OCI-LY7 (cell line): ENCODE data around the gene ZBTB44. TPM values are rescaled to one million over a fixed set of nuclear protein-coding genes. Genes with fewer than 3 reads are reported as not detected.
"Not testable (repeated sequence)": the region's sequence is repeated elsewhere in the genome, so short reads cannot be mapped to it uniquely, and the experiment has no call there.

Experiments used
- BruUV-seq: library from RNA; stranded (reverse); fragments of 400-500 nt; replicated peaks from 2 replicates; lab custom pipeline; 2021; lab: Mats Ljungman, UMichigan
- CTCF ChIA-PET: fragments of 300-600 bp; sonication (Branson Sonifier 250); formaldehyde crosslinking; loops from one replicate; lab custom pipeline; 2022; ENCODE audit warnings: antibody characterized with exemption; ENCODE audit not compliant: unreplicated experiment; lab: Charles Lee
- POLR2A ChIA-PET: fragments of 300-600 bp; sonication (Branson Sonifier 250); formaldehyde crosslinking; loops from one replicate; lab custom pipeline; 2022; ENCODE audit warnings: antibody characterized with exemption; lab: Charles Lee
- DNase-seq: peaks from one replicate; pipeline ENCODE4 v3.0.0-alpha.2; 2015; ENCODE audit warnings: low spot score
- H2AFZ ChIP-seq: fragments of 200-600 bp; sonication (generic), shearing (Covaris generic); 2 replicates; pipeline ENCODE4 v1.6.1; 2014; ENCODE audit warnings: mild to moderate bottlenecking, antibody characterized with exemption, low read length, moderate library complexity
- H3K27ac ChIP-seq: fragments of 200-600 bp; sonication (generic); 2 replicates; pipeline ENCODE4 v1.5.1; 2014; ENCODE audit warnings: mixed run types, low read depth, mild to moderate bottlenecking, moderate library complexity, low read length, inconsistent platforms; ENCODE audit not compliant: poor library complexity, severe bottlenecking
- H3K36me3 ChIP-seq: fragments of 200-600 bp; sonication (generic); 2 replicates; pipeline ENCODE4 v1.6.1; 2014; ENCODE audit warnings: mild to moderate bottlenecking, antibody characterized with exemption, low read length, moderate library complexity, mixed read lengths; ENCODE audit not compliant: insufficient read depth
- H3K4me1 ChIP-seq: fragments of 200-600 bp; sonication (generic); 2 replicates; pipeline ENCODE4 v1.5.1; 2014; ENCODE audit warnings: mild to moderate bottlenecking, low read length; ENCODE audit not compliant: insufficient read depth, poor library complexity, severe bottlenecking
- H3K4me2 ChIP-seq: fragments of 200-600 bp; sonication (generic); 2 replicates; pipeline ENCODE4 v1.6.1; 2014; ENCODE audit warnings: mild to moderate bottlenecking, low read length
- H3K4me3 ChIP-seq: fragments of 200-600 bp; sonication (generic); 2 replicates; pipeline ENCODE4 v1.5.1; 2014; ENCODE audit warnings: mild to moderate bottlenecking, low read depth, low read length; ENCODE audit not compliant: poor library complexity, severe bottlenecking
- H3K79me2 ChIP-seq: fragments of 200-600 bp; sonication (generic); 2 replicates; pipeline ENCODE4 v1.6.1; 2016; ENCODE audit warnings: low read depth, mild to moderate bottlenecking, low read length, moderate library complexity, mixed read lengths; ENCODE audit not compliant: insufficient read depth
- H3K9me2 ChIP-seq: fragments of 200-600 bp; sonication (generic); 2 replicates; pipeline ENCODE4 v1.6.1; 2016; ENCODE audit warnings: mild to moderate bottlenecking, low read length, mixed read lengths; ENCODE audit not compliant: insufficient read depth
- H3K9me3 ChIP-seq: fragments of 200-600 bp; sonication (generic); 2 replicates; pipeline ENCODE4 v1.6.1; 2014; ENCODE audit warnings: mild to moderate bottlenecking, mixed run types, low read length, mixed read lengths
- H4K20me1 ChIP-seq: fragments of 200-600 bp; sonication (generic); 2 replicates; pipeline ENCODE4 v1.6.1; 2014; ENCODE audit warnings: mild to moderate bottlenecking, antibody characterized with exemption, low read length, moderate library complexity, mixed read lengths; ENCODE audit not compliant: insufficient read depth
- EZH2phosphoT487 ChIP-seq: fragments of 200-600 bp; sonication (generic); IDR thresholded peaks from 2 replicates; pipeline ENCODE4 v1.6.1; 2018; ENCODE audit warnings: low read depth, borderline replicate concordance, mild to moderate bottlenecking, mixed run types, antibody characterized with exemption, low read length, moderate library complexity, mixed read lengths
- intact Hi-C: fragments of 100-400 bp; cut with micrococcal nuclease; formaldehyde crosslinking; loops from one replicate; pipeline ENCODE4 v1.10.0; 2022; ENCODE audit not compliant: unreplicated experiment
- total RNA-seq, 2 experiments: library from RNA; depleted of rRNA in 1 of 2; stranded (reverse); fragments of >200 nt in 1 of 2; shearing (Covaris generic) in 1 of 2; gene quantifications; 2 replicates each; pipeline ENCODE4 v1.2.3, GENCODE V29; 2014 to 2022
- TF ChIP-seq, protein P1 (sequence below): fragments of 200-600 bp; sonication (generic); conservative IDR thresholded peaks from 2 replicates; pipeline ENCODE4 v1.5.1; 2014; ENCODE audit warnings: mild to moderate bottlenecking, antibody characterized with exemption, low read length, moderate library complexity, mixed read lengths

The ZBTB44 gene
- total RNA-seq, 2 experiments from 2014 or later = 57.4 to 60.2 TPM

- ChIA-PET POLR2A (interaction anchor here (1.5 kb wide), 1 partner anchor 11 kb away, joined by 4 read pairs; no protein-coding TSS in a partner anchor), CTCF (no interaction called here)
- H3K9me3 ChIP-seq = 0 out of 2 replicates have a peak, but pooled peaks cover 8% of the 10 kb centered on the region
- H3K27ac ChIP-seq = no peak overlapping the region
- intact Hi-C loops = no loop called here
- no peaks in the 10 kb centered on the region for H3K36me3 ChIP-seq
- no peak overlapping the region for H3K4me2 ChIP-seq
- no peaks in the 10 kb centered on the region for H3K79me2 ChIP-seq
- no peaks in the 10 kb centered on the region for H3K9me2 ChIP-seq
- no peaks in the 10 kb centered on the region for H4K20me1 ChIP-seq
- BruUV-seq = no TSS peak
- TF ChIP-seq, protein P1, sequence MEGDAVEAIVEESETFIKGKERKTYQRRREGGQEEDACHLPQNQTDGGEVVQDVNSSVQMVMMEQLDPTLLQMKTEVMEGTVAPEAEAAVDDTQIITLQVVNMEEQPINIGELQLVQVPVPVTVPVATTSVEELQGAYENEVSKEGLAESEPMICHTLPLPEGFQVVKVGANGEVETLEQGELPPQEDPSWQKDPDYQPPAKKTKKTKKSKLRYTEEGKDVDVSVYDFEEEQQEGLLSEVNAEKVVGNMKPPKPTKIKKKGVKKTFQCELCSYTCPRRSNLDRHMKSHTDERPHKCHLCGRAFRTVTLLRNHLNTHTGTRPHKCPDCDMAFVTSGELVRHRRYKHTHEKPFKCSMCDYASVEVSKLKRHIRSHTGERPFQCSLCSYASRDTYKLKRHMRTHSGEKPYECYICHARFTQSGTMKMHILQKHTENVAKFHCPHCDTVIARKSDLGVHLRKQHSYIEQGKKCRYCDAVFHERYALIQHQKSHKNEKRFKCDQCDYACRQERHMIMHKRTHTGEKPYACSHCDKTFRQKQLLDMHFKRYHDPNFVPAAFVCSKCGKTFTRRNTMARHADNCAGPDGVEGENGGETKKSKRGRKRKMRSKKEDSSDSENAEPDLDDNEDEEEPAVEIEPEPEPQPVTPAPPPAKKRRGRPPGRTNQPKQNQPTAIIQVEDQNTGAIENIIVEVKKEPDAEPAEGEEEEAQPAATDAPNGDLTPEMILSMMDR = no peak
- no peak for TF ChIP-seq EZH2phosphoT487
- no peak overlapping the region for H3K4me3 ChIP-seq
- H3K4me1 ChIP-seq = no peaks in the 10 kb centered on the region
- no peak for DNase-seq
- H2AFZ ChIP-seq = no peak overlapping the region
These were observed 26.1 kb upstream of the ZBTB44 start for GRCh38 chr11:130340671-130341319.

DNA sequence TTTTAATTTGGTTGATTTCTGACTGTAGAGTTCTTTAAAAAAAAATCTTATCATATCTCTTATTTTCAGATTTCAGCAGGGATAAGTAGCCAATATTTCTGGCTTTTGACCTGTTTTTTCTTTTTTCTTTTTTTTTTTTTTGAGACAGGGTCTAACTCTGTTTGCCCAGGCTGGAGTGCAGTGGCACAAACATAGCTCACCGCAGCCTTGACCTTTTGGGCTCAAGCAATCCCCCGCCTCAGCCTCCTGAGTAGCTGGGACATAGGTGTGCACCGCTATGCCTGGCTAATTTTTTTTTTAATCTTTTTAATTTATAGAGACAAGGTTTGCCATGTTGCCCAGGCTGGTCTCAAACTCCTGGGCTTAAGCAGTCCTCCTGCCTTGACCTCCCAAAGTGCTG, 23.9 kb upstream of the ZBTB44 start:
- intact Hi-C loops = no loop called here
- BruUV-seq = no TSS peak
- CTCF ChIA-PET = no interaction called here
- no peak for DNase-seq
- no peak overlapping the region for H3K4me2 ChIP-seq
- no peaks in the 10 kb centered on the region for H4K20me1 ChIP-seq
- H3K79me2 ChIP-seq = no peaks in the 10 kb centered on the region
- no peaks in the 10 kb centered on the region for H3K9me2 ChIP-seq
- POLR2A ChIA-PET = interaction anchor here (0.8 to 1.1 kb wide), 3 partner anchors 35 to 123 kb away, joined by 3 read pairs; no protein-coding TSS in a partner anchor
- H3K4me1 ChIP-seq = no peaks in the 10 kb centered on the region
- 0 out of 2 replicates have a peak, but pooled peaks cover 8% of the 10 kb centered on the region for H3K9me3 ChIP-seq
- H3K27ac ChIP-seq = no peak overlapping the region
- TF ChIP-seq, protein P1 = no peak
- TF ChIP-seq EZH2phosphoT487 = no peak
- no peaks in the 10 kb centered on the region for H3K36me3 ChIP-seq
- no peak overlapping the region for H3K4me3 ChIP-seq
- H2AFZ ChIP-seq = no peak overlapping the region

- DNase-seq = no peak
- H3K4me1 ChIP-seq = no peaks in the 10 kb centered on the region
- no peak overlapping the region for H3K4me3 ChIP-seq
- H3K27ac ChIP-seq = no peak overlapping the region
- intact Hi-C loops = no loop called here
- no peaks in the 10 kb centered on the region for H3K36me3 ChIP-seq
- no TSS peak for BruUV-seq
- no peaks in the 10 kb centered on the region for H3K79me2 ChIP-seq
- no peaks in the 10 kb centered on the region for H4K20me1 ChIP-seq
- H3K9me3 ChIP-seq = 0 out of 2 replicates have a peak, but pooled peaks cover 8% of the 10 kb centered on the region
- H3K4me2 ChIP-seq = no peak overlapping the region
- H2AFZ ChIP-seq = no peak overlapping the region
- no peaks in the 10 kb centered on the region for H3K9me2 ChIP-seq
- no peak for TF ChIP-seq EZH2phosphoT487
- TF ChIP-seq, protein P1 = no peak
- POLR2A ChIA-PET = interaction anchor here (0.8 kb wide), 1 partner anchor 122 kb away, joined by 3 read pairs; no protein-coding TSS in a partner anchor
- CTCF ChIA-PET = no interaction called here
These were observed 22.8 kb upstream of the ZBTB44 start for GRCh38 chr11:130337281-130338089.

DNA sequence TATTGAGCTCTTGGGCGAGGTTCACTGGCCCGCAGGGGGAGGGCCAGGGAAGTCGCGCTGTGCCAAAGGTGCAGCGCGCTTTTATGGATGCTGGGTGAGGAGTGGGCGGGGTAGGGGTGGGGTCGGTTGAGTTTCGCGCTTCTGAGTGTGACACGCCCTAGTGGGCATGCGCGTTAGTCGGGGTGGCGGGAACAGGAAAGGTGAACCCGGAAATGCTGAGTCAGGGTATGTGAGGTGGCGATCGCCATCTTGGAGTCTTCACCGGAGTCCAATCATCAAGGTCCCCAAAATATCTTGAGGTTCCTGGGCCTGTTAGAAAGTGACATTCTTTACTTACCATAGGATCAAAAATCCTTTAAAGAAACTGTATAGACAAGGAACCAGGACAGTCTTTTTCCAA, 16.7 kb upstream of the ZBTB44 start:
- DNase-seq, H3K4me2 ChIP-seq, CTCF ChIA-PET, H3K79me2 ChIP-seq, H3K4me1 ChIP-seq, H3K4me3 ChIP-seq, intact Hi-C loops, BruUV-seq, H3K9me3 ChIP-seq, H3K36me3 ChIP-seq, H3K27ac ChIP-seq, H4K20me1 ChIP-seq, H3K9me2 ChIP-seq, H2AFZ ChIP-seq: not testable (repeated sequence)
- POLR2A ChIA-PET = interaction anchor here (0.5 to 0.7 kb wide), 3 partner anchors 32 to 131 kb away, joined by 3 read pairs; no protein-coding TSS in a partner anchor
